ENCODE data around the gene ABCC1. TPM values are rescaled to one million over a fixed set of nuclear protein-coding genes. Genes with fewer than 3 reads are reported as not detected.

The ABCC1 gene
- total RNA-seq, 1 donor from 2014 or later, result 17.0 TPM

DNA sequence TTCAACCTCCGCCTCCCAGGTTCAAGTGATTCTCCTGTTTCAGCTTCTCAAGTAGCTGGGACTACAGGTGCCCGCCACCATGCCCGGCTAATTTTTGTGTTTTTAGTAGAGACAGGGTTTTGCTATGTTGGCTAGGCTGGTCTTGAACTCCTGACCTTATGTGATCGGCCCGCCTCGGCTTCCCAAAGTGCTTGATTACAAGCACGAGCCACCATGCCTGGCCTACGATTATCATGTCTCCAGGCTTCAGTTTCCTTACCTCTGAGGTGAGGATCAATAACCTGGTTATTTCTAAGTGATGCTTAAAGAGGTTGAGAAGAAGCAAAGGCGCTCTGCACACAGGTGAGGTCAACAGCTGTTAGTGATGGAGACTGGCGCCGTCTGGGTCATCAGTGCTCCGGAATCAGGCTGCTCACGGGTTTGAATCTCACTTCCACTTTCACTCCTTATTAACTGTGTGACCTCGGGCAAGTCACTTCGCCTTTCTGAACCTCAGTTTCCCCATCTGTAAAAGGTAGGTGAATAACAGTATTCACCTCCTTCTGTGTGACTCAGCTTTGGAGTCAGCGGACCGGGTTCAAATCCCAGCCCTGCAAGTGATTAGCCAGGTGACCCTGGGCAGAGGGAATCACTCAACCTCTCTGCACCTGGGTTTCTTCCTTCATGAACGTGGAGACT lies 745 bp upstream of the ABCC1 start:
- H3K36me3 ChIP-seq, result no peaks in the 10 kb centered on the region
- no peaks in the 10 kb centered on the region for H3K9me3 ChIP-seq (replicated peaks)
- peak overlapping the region; percentile 85 for H3K27ac ChIP-seq (replicated peaks)
- TF ChIP-seq, protein P1, sequence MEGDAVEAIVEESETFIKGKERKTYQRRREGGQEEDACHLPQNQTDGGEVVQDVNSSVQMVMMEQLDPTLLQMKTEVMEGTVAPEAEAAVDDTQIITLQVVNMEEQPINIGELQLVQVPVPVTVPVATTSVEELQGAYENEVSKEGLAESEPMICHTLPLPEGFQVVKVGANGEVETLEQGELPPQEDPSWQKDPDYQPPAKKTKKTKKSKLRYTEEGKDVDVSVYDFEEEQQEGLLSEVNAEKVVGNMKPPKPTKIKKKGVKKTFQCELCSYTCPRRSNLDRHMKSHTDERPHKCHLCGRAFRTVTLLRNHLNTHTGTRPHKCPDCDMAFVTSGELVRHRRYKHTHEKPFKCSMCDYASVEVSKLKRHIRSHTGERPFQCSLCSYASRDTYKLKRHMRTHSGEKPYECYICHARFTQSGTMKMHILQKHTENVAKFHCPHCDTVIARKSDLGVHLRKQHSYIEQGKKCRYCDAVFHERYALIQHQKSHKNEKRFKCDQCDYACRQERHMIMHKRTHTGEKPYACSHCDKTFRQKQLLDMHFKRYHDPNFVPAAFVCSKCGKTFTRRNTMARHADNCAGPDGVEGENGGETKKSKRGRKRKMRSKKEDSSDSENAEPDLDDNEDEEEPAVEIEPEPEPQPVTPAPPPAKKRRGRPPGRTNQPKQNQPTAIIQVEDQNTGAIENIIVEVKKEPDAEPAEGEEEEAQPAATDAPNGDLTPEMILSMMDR (IDR thresholded peaks at IDR 0.05; ENCODE audit: borderline replicate concordance), result no peak
- H3K27me3 ChIP-seq (ENCODE audit: low read depth), result no peaks in the 10 kb centered on the region
- intact Hi-C loops (cut with micrococcal nuclease), result no loop called here
- H3K4me3 ChIP-seq, result peak overlapping the region; percentile 86
- no peak for DNase-seq
- peaks cover 44% of the 10 kb centered on the region for H3K4me1 ChIP-seq

GRCh38 chr16:15950161-15950854 lies 892 bp downstream of the ABCC1 start:
- H3K4me3 ChIP-seq, result peak overlapping the region; percentile 86
- H3K36me3 ChIP-seq, result no peaks in the 10 kb centered on the region
- intact Hi-C loops (cut with micrococcal nuclease), result no loop called here
- TF ChIP-seq, protein P1 (IDR thresholded peaks at IDR 0.05; ENCODE audit: borderline replicate concordance), result no peak
- DNase-seq, result no peak
- peak overlapping the region; percentile 85 for H3K27ac ChIP-seq (replicated peaks)
- H3K4me1 ChIP-seq, result peaks cover 44% of the 10 kb centered on the region
- H3K9me3 ChIP-seq (replicated peaks), result no peaks in the 10 kb centered on the region
- H3K27me3 ChIP-seq (ENCODE audit: low read depth), result no peaks in the 10 kb centered on the region

DNA sequence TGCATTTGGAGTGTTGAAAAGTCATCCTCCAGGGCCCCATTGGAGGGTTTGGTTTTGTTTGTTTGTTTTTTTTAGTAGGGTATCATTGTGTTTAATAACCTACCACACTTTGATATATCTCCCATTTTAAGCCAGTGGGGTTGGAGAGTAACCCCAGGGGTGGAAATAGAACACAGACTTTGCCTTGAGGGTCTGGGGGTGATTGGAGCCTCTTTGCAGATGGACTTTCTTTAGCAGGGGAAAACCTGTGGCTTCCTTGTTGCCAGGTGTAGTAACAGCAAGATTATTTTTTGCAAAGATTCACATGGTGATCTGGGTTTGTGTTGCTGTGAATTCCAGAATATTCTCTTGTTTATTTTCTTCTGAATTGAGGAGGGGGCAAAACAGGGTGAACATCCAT lies 1.5 kb downstream of the ABCC1 start:
- TF ChIP-seq, protein P1 (IDR thresholded peaks at IDR 0.05; ENCODE audit: borderline replicate concordance), result no peak
- Histone ChIP-seq H3K27ac (replicated peaks) (peak overlapping the region; percentile 85), H3K4me3 (peak overlapping the region; percentile 86), H3K27me3 (ENCODE audit: low read depth) (no peaks in the 10 kb centered on the region), H3K4me1 (peaks cover 44% of the 10 kb centered on the region), H3K9me3 (replicated peaks) (no peaks in the 10 kb centered on the region), H3K36me3 (no peaks in the 10 kb centered on the region)
- DNase-seq, result no peak
- intact Hi-C loops (cut with micrococcal nuclease), result no loop called here

- Histone ChIP-seq H3K4me3 (no peak overlapping the region), H3K27ac (replicated peaks) (peak overlapping the region; percentile 47), H3K36me3 (no peaks in the 10 kb centered on the region), H3K4me1 (peaks cover 49% of the 10 kb centered on the region), H3K9me3 (replicated peaks) (no peaks in the 10 kb centered on the region), H3K27me3 (ENCODE audit: low read depth) (no peaks in the 10 kb centered on the region)
- intact Hi-C loops (cut with micrococcal nuclease), result no loop called here
- no peak for DNase-seq
- TF ChIP-seq, protein P1 (IDR thresholded peaks at IDR 0.05; ENCODE audit: borderline replicate concordance), result no peak
Measured at GRCh38 chr16:15951852-15952251, 2.4 kb downstream of the ABCC1 start.

DNA sequence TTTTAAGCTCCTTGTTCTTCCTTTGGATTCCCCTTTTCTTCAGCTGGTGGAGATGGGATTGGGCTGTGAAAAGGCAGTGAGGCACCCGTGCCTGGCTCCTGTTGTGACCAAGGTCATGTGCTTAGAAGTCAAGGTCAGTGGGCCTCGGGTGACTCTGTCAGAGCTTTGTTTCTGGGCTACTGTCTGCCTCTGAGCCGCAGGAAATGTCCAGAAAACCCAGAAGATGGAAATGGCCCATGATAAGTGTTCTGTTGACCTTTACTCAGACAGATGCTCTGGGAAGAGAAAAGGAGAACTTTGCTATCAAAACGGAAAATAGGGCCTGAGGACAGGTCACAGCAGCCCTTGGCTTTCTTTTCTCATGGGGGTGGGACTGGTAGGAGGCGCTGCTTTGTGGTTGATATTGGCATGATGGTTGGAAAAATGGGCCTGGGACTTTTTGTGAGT lies 2.9 kb downstream of the ABCC1 start:
- Histone ChIP-seq H3K4me3 (no peak overlapping the region), H3K4me1 (peaks cover 49% of the 10 kb centered on the region), H3K9me3 (replicated peaks) (no peaks in the 10 kb centered on the region), H3K27me3 (ENCODE audit: low read depth) (no peaks in the 10 kb centered on the region), H3K36me3 (no peaks in the 10 kb centered on the region), H3K27ac (replicated peaks) (peak overlapping the region; percentile 47)
- TF ChIP-seq, protein P1 (IDR thresholded peaks at IDR 0.05; ENCODE audit: borderline replicate concordance), result no peak
- no peak for DNase-seq
- intact Hi-C loops (cut with micrococcal nuclease), result no loop called here

Data from left ventricle myocardium inferior (tissue), 1 donor.